ENCODE measurements around the gene ARHGEF4. TPM values are rescaled to one million over a fixed set of nuclear protein-coding genes. Genes with fewer than 3 reads are reported as not detected.

ARHGEF4 gene
- total and polyA plus RNA-seq, 4 donors, result 1.1 to 6.9 (median 2.2) TPM

DNA sequence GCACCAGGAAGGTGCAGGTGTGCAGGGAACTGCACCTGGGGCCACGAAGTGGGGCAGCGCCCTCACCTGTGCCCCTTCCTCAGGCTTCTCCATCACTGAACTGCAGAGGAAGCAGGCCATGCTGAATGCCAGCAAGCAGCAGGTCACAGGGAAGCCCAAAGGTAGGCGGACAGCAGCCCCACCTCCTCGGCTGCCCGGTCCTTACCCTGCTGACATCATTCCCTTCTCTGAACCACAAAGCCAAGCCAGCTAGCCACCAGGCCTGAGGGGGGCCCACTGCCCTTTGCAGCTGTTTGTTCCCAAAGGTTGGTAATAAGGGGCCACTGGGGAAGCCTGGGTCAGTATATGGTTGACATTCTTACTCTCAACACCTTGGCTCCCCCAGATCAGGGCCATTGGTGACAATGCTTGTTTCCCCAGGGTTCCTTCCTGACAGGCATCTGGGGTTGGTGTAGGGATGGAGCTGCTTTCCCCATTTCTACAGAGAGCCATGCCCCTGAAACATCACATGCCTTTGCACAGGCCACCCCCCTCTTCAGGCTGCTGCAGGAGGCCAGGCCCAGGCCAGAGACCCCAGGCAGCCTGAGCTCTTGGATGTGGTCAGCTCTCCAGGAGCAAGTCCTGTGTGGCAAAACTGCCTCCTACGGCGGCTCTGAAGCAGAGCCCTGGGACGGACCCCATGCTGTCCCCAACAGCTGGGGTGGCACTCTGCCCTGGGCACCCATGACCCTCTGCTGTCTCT is 208.7 kb downstream of the ARHGEF4 start:
- Histone ChIP-seq H3K4me3 (ENCODE audit: low read length in 2 of 2) (no peak overlapping the region), H3K4me1 (ENCODE audit: control insufficient read depth in 1 of 2, insufficient read depth in 2 of 2, low read length in 2 of 2) (no peaks in the 10 kb centered on the region), H3K27me3 (ENCODE audit: control insufficient read depth in 1 of 2, insufficient read depth in 2 of 2, low read length in 1 of 2) (no peaks in the 10 kb centered on the region), H3K36me3 (ENCODE audit: control insufficient read depth in 1 of 2, insufficient read depth in 2 of 2, low read length in 1 of 2) (peaks cover 0 to 4% of the 10 kb centered on the region in 2 donors), H3K27ac (ENCODE audit: low read depth in 1 of 2, low read length in 2 of 2) (no peak overlapping the region), H3K9me3 (ENCODE audit: control insufficient read depth, low read length) (no peaks in the 10 kb centered on the region)
- intact Hi-C loops (cut with DNase I), result no loop called here
- 81 to 87% methylated on average over 8 of the region's 8 CpGs for WGBS, 2 donors
- no peak for ATAC-seq (ENCODE audit: low FRiP score)
- DNase-seq, result no peak

GRCh38 chr2:131046028-131046917 is 209.6 kb downstream of the ARHGEF4 start:
- no peaks in the 10 kb centered on the region for H3K4me1 ChIP-seq (ENCODE audit: control insufficient read depth in 1 of 2, insufficient read depth in 2 of 2, low read length in 2 of 2)
- no peak overlapping the region for H3K27ac ChIP-seq (ENCODE audit: low read depth in 1 of 2, low read length in 2 of 2)
- WGBS, 2 donors, result 88 to 89% methylated on average over 32 of the region's 32 CpGs
- ATAC-seq (ENCODE audit: low FRiP score) (peak; percentile 2), DNase-seq (no peak)
- H3K4me3 ChIP-seq (ENCODE audit: low read length in 2 of 2), result no peak overlapping the region
- intact Hi-C loops (cut with DNase I), result no loop called here
- H3K9me3 ChIP-seq (ENCODE audit: control insufficient read depth, low read length), result no peaks in the 10 kb centered on the region
- no peaks in the 10 kb centered on the region for H3K27me3 ChIP-seq (ENCODE audit: control insufficient read depth in 1 of 2, insufficient read depth in 2 of 2, low read length in 1 of 2)
- peaks cover 0 to 4% of the 10 kb centered on the region in 2 donors for H3K36me3 ChIP-seq (ENCODE audit: control insufficient read depth in 1 of 2, insufficient read depth in 2 of 2, low read length in 1 of 2)

DNA sequence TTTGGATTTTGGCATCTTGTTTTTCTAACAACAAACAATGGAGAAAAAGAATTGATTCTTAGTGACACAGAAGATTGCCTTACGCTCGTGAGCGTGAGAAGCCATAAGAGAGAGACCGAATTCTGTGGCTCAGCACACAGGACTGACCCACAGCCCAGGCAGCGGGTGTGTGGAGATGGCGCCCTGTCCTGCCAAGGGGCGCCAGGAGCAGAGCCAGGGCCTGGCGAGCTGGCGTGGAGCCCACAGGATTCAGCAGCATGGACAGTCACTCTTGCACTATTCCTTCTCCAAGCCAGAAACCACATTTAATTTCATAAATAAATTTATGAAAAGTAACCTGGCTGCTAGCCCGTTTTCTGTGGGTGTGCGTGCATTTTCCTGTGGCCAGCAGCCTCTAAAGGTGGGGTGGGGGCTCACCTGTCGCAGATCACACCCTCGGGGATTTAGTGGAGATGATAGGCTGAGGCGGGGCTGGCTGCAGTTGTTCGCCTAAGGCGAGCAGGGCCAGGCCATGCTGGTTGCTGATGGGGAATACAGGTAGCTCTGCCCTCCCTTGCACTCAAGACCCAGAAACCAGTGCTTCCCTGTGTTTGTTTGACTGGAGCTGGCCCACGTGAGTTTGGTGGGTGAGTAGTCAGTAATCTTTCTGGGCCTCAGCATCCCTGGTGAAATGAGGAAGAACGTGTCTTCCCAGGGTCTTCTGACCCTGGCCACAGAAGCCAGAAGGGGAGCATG is 210.4 kb downstream of the ARHGEF4 start:
- H3K4me1 ChIP-seq (ENCODE audit: control insufficient read depth in 1 of 2, insufficient read depth in 2 of 2, low read length in 2 of 2), result no peaks in the 10 kb centered on the region
- H3K4me3 ChIP-seq (ENCODE audit: low read length in 2 of 2), result no peak overlapping the region
- WGBS, 2 donors, result 88 to 89% methylated on average over 18 of the region's 18 CpGs
- ATAC-seq (ENCODE audit: low FRiP score) (no peak), DNase-seq (no peak)
- intact Hi-C loops (cut with DNase I), result no loop called here
- H3K36me3 ChIP-seq (ENCODE audit: control insufficient read depth in 1 of 2, insufficient read depth in 2 of 2, low read length in 1 of 2), result peaks cover 0 to 6% of the 10 kb centered on the region in 2 donors
- H3K27me3 ChIP-seq (ENCODE audit: control insufficient read depth in 1 of 2, insufficient read depth in 2 of 2, low read length in 1 of 2), result no peaks in the 10 kb centered on the region
- no peaks in the 10 kb centered on the region for H3K9me3 ChIP-seq (ENCODE audit: control insufficient read depth, low read length)
- H3K27ac ChIP-seq (ENCODE audit: low read depth in 1 of 2, low read length in 2 of 2), result no peak overlapping the region

DNA sequence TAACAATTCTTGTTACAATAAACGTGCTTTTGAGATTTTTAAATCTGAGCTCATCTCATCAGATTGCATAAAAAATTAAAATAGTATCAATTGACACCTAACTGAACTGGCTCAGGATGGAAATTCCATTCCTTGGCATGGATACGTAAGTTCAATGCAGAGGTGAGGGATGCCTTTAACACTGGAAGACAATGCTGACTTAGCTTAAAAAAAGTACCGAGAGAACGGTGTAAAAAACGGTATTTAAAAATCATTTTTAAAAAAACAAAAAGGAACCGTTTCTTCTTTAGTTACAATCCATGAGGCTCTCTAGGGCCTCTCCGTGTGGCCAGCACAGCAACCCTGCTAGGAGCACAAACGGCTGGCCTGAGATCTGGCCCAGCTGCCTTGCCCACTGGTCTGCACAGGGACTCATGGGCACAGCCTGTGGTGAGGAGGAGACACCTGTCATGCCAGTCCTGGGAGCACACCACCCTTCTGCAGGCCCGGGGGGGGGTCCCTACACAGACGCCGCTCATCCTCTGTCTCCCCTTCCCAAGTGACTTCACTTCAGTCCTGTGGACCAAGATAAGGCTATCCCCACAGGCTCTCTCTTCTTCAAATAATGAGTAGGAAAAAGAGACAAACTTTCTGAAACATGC is 211.3 kb downstream of the ARHGEF4 start:
- H3K27me3 ChIP-seq (ENCODE audit: control insufficient read depth in 1 of 2, insufficient read depth in 2 of 2, low read length in 1 of 2), result no peaks in the 10 kb centered on the region
- no peaks in the 10 kb centered on the region for H3K9me3 ChIP-seq (ENCODE audit: control insufficient read depth, low read length)
- no peak overlapping the region for H3K27ac ChIP-seq (ENCODE audit: low read depth in 1 of 2, low read length in 2 of 2)
- H3K4me1 ChIP-seq (ENCODE audit: control insufficient read depth in 1 of 2, insufficient read depth in 2 of 2, low read length in 2 of 2), result no peaks in the 10 kb centered on the region
- no peak for DNase-seq
- 73% methylated on average over 11 of the region's 11 CpGs for WGBS, 2 donors
- H3K36me3 ChIP-seq (ENCODE audit: control insufficient read depth in 1 of 2, insufficient read depth in 2 of 2, low read length in 1 of 2), result peaks cover 0 to 8% of the 10 kb centered on the region in 2 donors
- no peak overlapping the region for H3K4me3 ChIP-seq (ENCODE audit: low read length in 2 of 2)
- intact Hi-C loops (cut with DNase I), result no loop called here
- no peak for ATAC-seq (ENCODE audit: low FRiP score)

- ATAC-seq (ENCODE audit: low FRiP score) (no peak), DNase-seq (no peak)
- Histone ChIP-seq H3K4me1 (ENCODE audit: control insufficient read depth in 1 of 2, insufficient read depth in 2 of 2, low read length in 2 of 2) (no peaks in the 10 kb centered on the region), H3K27ac (ENCODE audit: low read depth in 1 of 2, low read length in 2 of 2) (no peak overlapping the region), H3K27me3 (ENCODE audit: control insufficient read depth in 1 of 2, insufficient read depth in 2 of 2, low read length in 1 of 2) (no peaks in the 10 kb centered on the region), H3K36me3 (ENCODE audit: control insufficient read depth in 1 of 2, insufficient read depth in 2 of 2, low read length in 1 of 2) (peaks cover 0 to 8% of the 10 kb centered on the region in 2 donors), H3K9me3 (ENCODE audit: control insufficient read depth, low read length) (no peaks in the 10 kb centered on the region), H3K4me3 (ENCODE audit: low read length in 2 of 2) (no peak overlapping the region)
- WGBS, 2 donors, result 88 to 90% methylated on average over 6 of the region's 6 CpGs
- intact Hi-C loops (cut with DNase I), result no loop called here
Measured at GRCh38 chr2:131048641-131049040, 211.9 kb downstream of the ARHGEF4 start.

DNA sequence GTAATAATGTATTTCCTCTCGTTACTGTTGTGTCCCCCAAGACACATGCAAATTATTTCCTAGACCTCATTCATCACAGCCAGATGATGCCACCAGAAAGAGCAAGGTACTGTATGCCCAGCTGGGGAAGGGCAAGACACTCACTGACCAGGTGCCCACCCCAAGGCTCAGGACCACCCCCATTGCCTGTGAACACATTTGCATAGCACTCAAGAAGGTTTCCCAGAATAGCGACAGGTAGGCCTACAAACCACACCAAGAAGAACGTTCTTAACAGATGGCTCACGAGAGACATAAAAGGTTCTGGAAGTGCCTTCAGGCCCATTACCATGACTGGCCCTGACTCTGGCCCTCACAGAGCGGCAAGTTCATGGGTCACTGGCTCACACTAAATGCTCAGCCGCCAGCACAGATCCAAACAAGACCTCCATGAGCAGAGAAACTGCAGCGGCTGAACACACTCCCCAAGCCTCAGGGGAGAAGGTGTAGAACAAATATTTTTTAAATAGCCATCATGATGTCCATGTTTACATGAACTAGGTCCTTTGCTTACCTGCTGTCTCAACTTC is 212.5 kb downstream of the ARHGEF4 start:
- Histone ChIP-seq H3K27ac (ENCODE audit: low read depth in 1 of 2, low read length in 2 of 2) (no peak overlapping the region), H3K4me3 (ENCODE audit: low read length in 2 of 2) (no peak overlapping the region), H3K27me3 (ENCODE audit: control insufficient read depth in 1 of 2, insufficient read depth in 2 of 2, low read length in 1 of 2) (no peaks in the 10 kb centered on the region), H3K9me3 (ENCODE audit: control insufficient read depth, low read length) (no peaks in the 10 kb centered on the region), H3K36me3 (ENCODE audit: control insufficient read depth in 1 of 2, insufficient read depth in 2 of 2, low read length in 1 of 2) (peaks cover 0 to 8% of the 10 kb centered on the region in 2 donors), H3K4me1 (ENCODE audit: control insufficient read depth in 1 of 2, insufficient read depth in 2 of 2, low read length in 2 of 2) (no peaks in the 10 kb centered on the region)
- 86 to 92% methylated on average over 7 of the region's 7 CpGs for WGBS, 2 donors
- intact Hi-C loops (cut with DNase I), result no loop called here
- DNase-seq, result no peak
- no peak for ATAC-seq (ENCODE audit: low FRiP score)

- peaks cover 0 to 13% of the 10 kb centered on the region in 2 donors for H3K36me3 ChIP-seq (ENCODE audit: control insufficient read depth in 1 of 2, insufficient read depth in 2 of 2, low read length in 1 of 2)
- 79 to 92% methylated on average over 8 of the region's 8 CpGs for WGBS, 2 donors
Measured at GRCh38 chr2:131050896-131051295, 214.2 kb downstream of the ARHGEF4 start.

DNA sequence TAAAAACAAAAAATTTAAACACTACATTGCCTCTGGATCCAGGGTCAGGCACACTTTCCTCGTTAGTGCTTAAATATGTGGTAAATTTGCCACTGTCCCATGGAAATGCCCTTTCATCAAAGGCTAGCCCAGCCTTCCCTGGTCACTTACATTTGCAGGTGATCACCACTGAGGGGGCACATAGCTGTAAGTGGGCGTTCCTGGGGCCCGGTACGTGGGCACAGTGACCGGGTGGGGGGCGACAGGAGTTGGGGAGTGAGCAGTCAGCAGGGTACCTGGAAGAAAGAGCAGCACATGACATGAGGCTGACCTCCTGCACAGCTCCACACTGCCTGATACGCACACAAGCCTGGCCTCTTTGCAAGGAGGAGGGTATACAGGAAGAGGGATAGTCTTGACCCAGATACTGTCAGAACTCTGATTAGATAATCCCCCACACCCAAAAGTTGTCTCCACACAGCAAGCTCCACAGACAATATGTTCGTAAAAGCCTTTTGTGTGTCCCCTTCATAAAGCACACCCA is 216.1 kb downstream of the ARHGEF4 start:
- Histone ChIP-seq H3K4me1 (ENCODE audit: control insufficient read depth in 1 of 2, insufficient read depth in 2 of 2, low read length in 2 of 2) (no peaks in the 10 kb centered on the region), H3K27ac (ENCODE audit: low read depth in 1 of 2, low read length in 2 of 2) (no peak overlapping the region), H3K9me3 (ENCODE audit: control insufficient read depth, low read length) (no peaks in the 10 kb centered on the region), H3K4me3 (ENCODE audit: low read length in 2 of 2) (no peak overlapping the region), H3K27me3 (ENCODE audit: control insufficient read depth in 1 of 2, insufficient read depth in 2 of 2, low read length in 1 of 2) (no peaks in the 10 kb centered on the region), H3K36me3 (ENCODE audit: control insufficient read depth in 1 of 2, insufficient read depth in 2 of 2, low read length in 1 of 2) (peaks cover 0 to 13% of the 10 kb centered on the region in 2 donors)
- intact Hi-C loops (cut with DNase I), result no loop called here
- DNase-seq (no peak), ATAC-seq (ENCODE audit: low FRiP score) (no peak)
- 94% methylated on average over 8 of the region's 8 CpGs for WGBS, 2 donors

More at GRCh38 chr2:131050896-131051295, 214.2 kb downstream of the ARHGEF4 start:
- H3K27ac ChIP-seq (ENCODE audit: low read depth in 1 of 2, low read length in 2 of 2), result no peak overlapping the region
- H3K9me3 ChIP-seq (ENCODE audit: control insufficient read depth, low read length), result no peaks in the 10 kb centered on the region
- intact Hi-C loops (cut with DNase I), result no loop called here
- H3K4me3 ChIP-seq (ENCODE audit: low read length in 2 of 2), result no peak overlapping the region
- no peaks in the 10 kb centered on the region for H3K27me3 ChIP-seq (ENCODE audit: control insufficient read depth in 1 of 2, insufficient read depth in 2 of 2, low read length in 1 of 2)
- DNase-seq, result no peak
- no peak for ATAC-seq (ENCODE audit: low FRiP score)
- H3K4me1 ChIP-seq (ENCODE audit: control insufficient read depth in 1 of 2, insufficient read depth in 2 of 2, low read length in 2 of 2), result no peaks in the 10 kb centered on the region

All from aorta (tissue), 5 donors.